Activated gamma-delta T cell treated with Interleukin-2 at 50 U/mL for 16 hours (primary cell): ENCODE data around the gene AMDHD2.

Experiments
- DNase-seq: peaks from one replicate; pipeline ENCODE4 v3.0.0-alpha.2; 2020

The AMDHD2 gene

GRCh38 chr16:2500430-2500917 is 19.7 kb upstream of the AMDHD2 start:
- no peak for DNase-seq

GRCh38 chr16:2500918-2501750 is 19.0 kb upstream of the AMDHD2 start:
- peak; percentile 82 for DNase-seq

GRCh38 chr16:2501946-2502895 is 17.9 kb upstream of the AMDHD2 start:
- DNase-seq: no peak

- no peak for DNase-seq
Observed at GRCh38 chr16:2505695-2506094, 14.5 kb upstream of the AMDHD2 start.

- no peak for DNase-seq
Observed at GRCh38 chr16:2507052-2507659, 13.0 kb upstream of the AMDHD2 start.

- no peak for DNase-seq
Observed at GRCh38 chr16:2507665-2508064, 12.5 kb upstream of the AMDHD2 start.

- no peak for DNase-seq
Observed at GRCh38 chr16:2508722-2509400, 11.3 kb upstream of the AMDHD2 start.

GRCh38 chr16:2511128-2511800 is 8.9 kb upstream of the AMDHD2 start:
- no peak for DNase-seq

GRCh38 chr16:2511996-2512734 is 8.0 kb upstream of the AMDHD2 start:
- DNase-seq: no peak

GRCh38 chr16:2512735-2513404 is 7.3 kb upstream of the AMDHD2 start:
- peak; percentile 45 for DNase-seq

GRCh38 chr16:2513405-2514332 is 6.5 kb upstream of the AMDHD2 start, which contains the start of gene ATP6V0C:
ATP6V0C (plus strand) TSS chr16:2513952; CDS start chr16:2514104, 152 bp downstream.
- DNase-seq: peak; percentile 92

GRCh38 chr16:2514333-2515179 is 5.6 kb upstream of the AMDHD2 start:
- DNase-seq: peak; percentile 30

- DNase-seq: no peak
Observed at GRCh38 chr16:2515180-2515851, 4.9 kb upstream of the AMDHD2 start.

- no peak for DNase-seq
Observed at GRCh38 chr16:2516391-2517240, 3.6 kb upstream of the AMDHD2 start.

- DNase-seq: no peak
Observed at GRCh38 chr16:2517954-2518605, 2.1 kb upstream of the AMDHD2 start.
